Stimulated activated memory B cell treated with anti-CD40 and anti-IgM and Interleukin-4, amounts not matched to agents 10 μg/mL and 1 μg/mL and 100 μg/mL, for 72 hours (primary cell): Measurements from ENCODE around the gene SPATA6L.

Experiments used
- ATAC-seq: fragments of 150-1000 bp; cut with Tn5 transposase; 2 replicates; pipeline ENCODE4 v1.10.0; 2021
- H3K27ac Mint-ChIP-seq: one replicate; pipeline ENCODE4 v1.8.0; 2022; ENCODE audit warnings: mild to moderate bottlenecking, mixed read lengths
- H3K27me3 Mint-ChIP-seq: one replicate; pipeline ENCODE4 v1.8.0; 2022; ENCODE audit warnings: mixed read lengths
- H3K36me3 Mint-ChIP-seq: one replicate; pipeline ENCODE4 v1.8.0; 2022; ENCODE audit warnings: mixed read lengths
- H3K4me1 Mint-ChIP-seq: one replicate; pipeline ENCODE4 v1.8.0; 2022; ENCODE audit warnings: mixed read lengths
- H3K4me3 Mint-ChIP-seq: one replicate; pipeline ENCODE4 v1.8.0; 2022; ENCODE audit warnings: mild to moderate bottlenecking, moderate library complexity, mixed read lengths
- H3K9me3 Mint-ChIP-seq: one replicate; pipeline ENCODE4 v1.8.0; 2022; ENCODE audit warnings: mixed read lengths

Gene SPATA6L

DNA sequence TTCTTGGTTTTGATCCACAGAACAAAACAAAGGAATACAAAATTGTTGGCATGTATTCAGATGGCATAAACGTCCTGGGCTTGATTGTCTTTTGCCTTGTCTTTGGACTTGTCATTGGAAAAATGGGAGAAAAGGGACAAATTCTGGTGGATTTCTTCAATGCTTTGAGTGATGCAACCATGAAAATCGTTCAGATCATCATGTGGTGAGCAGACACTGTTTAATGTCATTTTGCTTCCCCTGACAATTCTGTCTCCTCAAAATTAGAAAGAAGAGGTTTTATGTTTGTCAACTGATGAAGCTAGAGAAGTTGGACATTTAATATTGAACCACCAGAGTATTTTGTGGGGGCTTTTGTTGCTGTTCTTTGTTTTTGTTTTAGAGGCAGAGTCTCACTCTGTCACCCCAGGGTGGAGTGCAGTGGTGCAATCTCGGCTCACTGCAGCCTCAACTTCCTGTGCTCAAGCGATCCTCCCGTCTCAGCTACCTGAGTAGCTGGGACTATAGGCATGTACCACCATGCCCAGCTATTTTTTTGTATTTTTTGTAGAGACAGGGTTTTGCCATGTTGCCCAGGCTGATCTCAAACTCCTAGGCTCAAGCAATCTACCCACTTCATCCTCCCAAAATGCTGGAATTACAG, 94.0 kb downstream of the SPATA6L start:
- Mint-ChIP-seq H3K4me1 (no peaks in the 10 kb centered on the region), H3K27ac (no peak overlapping the region), H3K4me3 (no peak overlapping the region), H3K9me3 (no peaks in the 10 kb centered on the region), H3K36me3 (no peaks in the 10 kb centered on the region), H3K27me3 (no peaks in the 10 kb centered on the region)
- ATAC-seq, result no peak

DNA sequence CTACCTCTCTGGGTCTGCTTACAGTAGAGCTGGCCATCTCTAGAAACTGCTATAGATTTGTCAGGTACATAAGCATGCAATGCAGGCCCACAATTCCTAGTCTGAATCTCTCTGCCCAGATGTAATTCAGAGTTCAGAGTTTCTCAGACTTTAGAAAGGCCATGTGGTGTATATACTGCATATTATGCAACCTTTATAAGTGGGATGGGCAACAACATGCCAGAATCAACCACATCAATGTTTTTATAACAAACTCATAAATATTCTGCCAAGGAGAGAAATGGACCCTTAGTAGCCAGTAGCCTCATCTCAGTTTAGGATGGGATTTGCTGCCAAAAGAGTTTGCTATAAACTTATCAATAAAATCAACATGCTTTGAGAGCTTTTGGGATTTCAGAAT, 97.2 kb downstream of the SPATA6L start:
- no peaks in the 10 kb centered on the region for H3K36me3 Mint-ChIP-seq
- no peak overlapping the region for H3K4me3 Mint-ChIP-seq
- peaks cover 3% of the 10 kb centered on the region for H3K9me3 Mint-ChIP-seq
- H3K4me1 Mint-ChIP-seq, result no peaks in the 10 kb centered on the region
- no peak for ATAC-seq
- H3K27ac Mint-ChIP-seq, result no peak overlapping the region
- H3K27me3 Mint-ChIP-seq, result peaks cover 3% of the 10 kb centered on the region

GRCh38 chr9:4567601-4568000, 98.7 kb downstream of the SPATA6L start:
- peaks cover 3% of the 10 kb centered on the region for H3K9me3 Mint-ChIP-seq

GRCh38 chr9:4566806-4567205, 99.5 kb downstream of the SPATA6L start:
- no peak overlapping the region for H3K27ac Mint-ChIP-seq
- no peak for ATAC-seq
- peaks cover 3% of the 10 kb centered on the region for H3K9me3 Mint-ChIP-seq
- H3K4me1 Mint-ChIP-seq, result no peaks in the 10 kb centered on the region
- H3K36me3 Mint-ChIP-seq, result no peaks in the 10 kb centered on the region
- no peak overlapping the region for H3K4me3 Mint-ChIP-seq
- peaks cover 10% of the 10 kb centered on the region for H3K27me3 Mint-ChIP-seq

More at GRCh38 chr9:4567601-4568000, 98.7 kb downstream of the SPATA6L start:
- Mint-ChIP-seq H3K4me3 (no peak overlapping the region), H3K27me3 (peaks cover 10% of the 10 kb centered on the region), H3K4me1 (no peaks in the 10 kb centered on the region), H3K36me3 (no peaks in the 10 kb centered on the region), H3K27ac (no peak overlapping the region)
- ATAC-seq, result no peak

DNA sequence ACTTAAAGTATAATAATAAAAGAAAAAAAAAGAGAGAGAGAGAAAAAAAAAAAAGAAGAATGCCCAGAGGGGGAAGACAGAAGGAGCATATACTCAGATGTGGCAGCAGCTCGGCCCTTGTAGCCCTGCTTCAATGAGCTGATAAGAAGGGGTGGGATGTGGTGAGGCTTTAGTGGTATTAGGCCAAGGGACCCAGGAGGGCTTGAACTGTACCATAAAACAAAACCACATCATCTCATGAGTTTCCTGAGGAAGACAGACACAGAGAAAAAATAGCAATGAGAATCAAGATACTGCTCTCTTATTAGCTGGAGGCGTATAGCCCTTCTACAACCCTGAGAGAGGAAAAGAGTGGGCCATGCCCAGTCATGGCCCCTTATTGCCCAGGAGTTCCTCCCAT, 103.2 kb downstream of the SPATA6L start:
- Mint-ChIP-seq H3K27me3 (peaks cover 18% of the 10 kb centered on the region), H3K4me1 (peaks cover 17% of the 10 kb centered on the region), H3K9me3 (peaks cover 3% of the 10 kb centered on the region), H3K36me3 (no peaks in the 10 kb centered on the region), H3K4me3 (no peak overlapping the region), H3K27ac (no peak overlapping the region)
- no peak for ATAC-seq

DNA sequence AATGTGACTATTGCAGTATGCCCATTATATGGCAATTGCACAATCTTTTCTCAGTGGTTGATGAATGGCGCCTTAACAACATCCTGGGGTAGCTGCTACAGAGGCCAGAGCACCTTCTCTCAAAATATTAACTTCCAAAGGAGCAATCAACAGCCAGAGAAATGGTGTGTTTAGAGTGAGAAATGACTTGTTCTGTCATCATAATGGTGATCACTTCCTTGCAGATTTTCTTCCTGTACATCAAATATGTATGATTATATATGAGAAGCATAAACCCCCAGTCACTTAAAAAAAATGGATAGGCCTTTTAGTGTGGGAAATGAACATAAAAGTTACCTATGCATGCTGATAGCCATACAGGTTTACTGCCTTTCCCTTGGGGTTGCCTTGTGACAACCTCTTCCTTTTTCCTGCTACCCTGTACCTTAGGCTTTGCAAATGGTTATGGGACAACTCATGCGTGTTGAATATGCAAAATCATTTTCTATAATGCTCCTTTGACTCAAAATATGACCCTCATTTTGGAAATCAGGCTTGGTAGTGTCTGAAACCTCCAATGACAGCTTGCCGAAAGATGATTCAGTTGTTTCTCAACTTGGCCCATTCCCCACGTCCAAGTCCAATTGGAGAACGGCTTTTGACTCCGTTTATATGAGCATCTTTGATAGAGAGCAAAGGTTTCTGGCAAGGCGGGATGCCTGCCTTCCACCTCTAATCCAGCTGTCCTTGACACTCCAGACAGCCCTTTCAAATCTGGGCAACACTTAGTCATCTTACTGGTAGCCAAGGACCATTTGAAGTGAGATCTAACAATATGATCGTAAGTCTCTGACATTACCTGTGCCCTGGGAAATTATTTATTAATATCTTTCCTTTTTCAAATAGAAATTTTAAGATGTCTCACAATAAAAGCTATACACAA, 106.8 kb downstream of the SPATA6L start:
- ATAC-seq, result peak; percentile 73
- Mint-ChIP-seq H3K4me1 (peaks cover 17% of the 10 kb centered on the region), H3K36me3 (no peaks in the 10 kb centered on the region), H3K9me3 (no peaks in the 10 kb centered on the region), H3K27ac (no peak overlapping the region), H3K27me3 (peaks cover 18% of the 10 kb centered on the region), H3K4me3 (no peak overlapping the region)

GRCh38 chr9:4558371-4558998, 107.8 kb downstream of the SPATA6L start:
- ATAC-seq, result no peak
- no peaks in the 10 kb centered on the region for H3K36me3 Mint-ChIP-seq
- H3K9me3 Mint-ChIP-seq, result no peaks in the 10 kb centered on the region
- H3K27ac Mint-ChIP-seq, result no peak overlapping the region
- H3K4me3 Mint-ChIP-seq, result no peak overlapping the region
- H3K27me3 Mint-ChIP-seq, result peaks cover 9% of the 10 kb centered on the region
- H3K4me1 Mint-ChIP-seq, result peaks cover 17% of the 10 kb centered on the region

- Mint-ChIP-seq H3K4me3 (no peak overlapping the region), H3K27ac (no peak overlapping the region), H3K27me3 (peaks cover 9% of the 10 kb centered on the region), H3K9me3 (no peaks in the 10 kb centered on the region), H3K4me1 (peaks cover 15% of the 10 kb centered on the region), H3K36me3 (no peaks in the 10 kb centered on the region)
- no peak for ATAC-seq
Measured at GRCh38 chr9:4555236-4555635, 111.0 kb downstream of the SPATA6L start.

DNA sequence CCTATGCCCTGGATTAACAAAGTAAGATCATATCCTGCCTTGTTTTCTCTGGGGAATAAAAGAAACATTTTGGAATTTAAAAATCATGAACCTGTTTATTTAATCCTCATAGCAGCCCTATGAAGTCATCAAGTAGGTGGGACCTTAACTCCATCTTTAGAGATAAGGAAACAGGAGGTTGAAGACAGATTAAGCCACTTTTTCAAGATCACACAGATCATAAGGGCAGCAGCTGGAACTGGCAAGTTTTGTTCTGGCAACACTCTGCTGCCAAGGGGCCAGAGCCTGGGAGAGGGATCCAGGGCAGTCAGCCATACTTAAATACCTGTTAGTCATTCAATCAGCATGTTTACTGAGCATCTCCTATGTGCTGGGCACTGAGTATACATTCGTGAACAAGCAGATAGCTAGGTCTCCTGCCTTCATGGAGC, 112.3 kb downstream of the SPATA6L start:
- H3K36me3 Mint-ChIP-seq, result no peaks in the 10 kb centered on the region
- no peaks in the 10 kb centered on the region for H3K9me3 Mint-ChIP-seq
- H3K27me3 Mint-ChIP-seq, result no peaks in the 10 kb centered on the region
- no peak overlapping the region for H3K27ac Mint-ChIP-seq
- no peak for ATAC-seq
- H3K4me3 Mint-ChIP-seq, result no peak overlapping the region
- peaks cover 3% of the 10 kb centered on the region for H3K4me1 Mint-ChIP-seq

- no peak for ATAC-seq
- Mint-ChIP-seq H3K4me3 (no peak overlapping the region), H3K27ac (no peak overlapping the region), H3K9me3 (no peaks in the 10 kb centered on the region), H3K27me3 (no peaks in the 10 kb centered on the region), H3K36me3 (no peaks in the 10 kb centered on the region), H3K4me1 (no peaks in the 10 kb centered on the region)
Measured at GRCh38 chr9:4550777-4551484, 115.3 kb downstream of the SPATA6L start.

DNA sequence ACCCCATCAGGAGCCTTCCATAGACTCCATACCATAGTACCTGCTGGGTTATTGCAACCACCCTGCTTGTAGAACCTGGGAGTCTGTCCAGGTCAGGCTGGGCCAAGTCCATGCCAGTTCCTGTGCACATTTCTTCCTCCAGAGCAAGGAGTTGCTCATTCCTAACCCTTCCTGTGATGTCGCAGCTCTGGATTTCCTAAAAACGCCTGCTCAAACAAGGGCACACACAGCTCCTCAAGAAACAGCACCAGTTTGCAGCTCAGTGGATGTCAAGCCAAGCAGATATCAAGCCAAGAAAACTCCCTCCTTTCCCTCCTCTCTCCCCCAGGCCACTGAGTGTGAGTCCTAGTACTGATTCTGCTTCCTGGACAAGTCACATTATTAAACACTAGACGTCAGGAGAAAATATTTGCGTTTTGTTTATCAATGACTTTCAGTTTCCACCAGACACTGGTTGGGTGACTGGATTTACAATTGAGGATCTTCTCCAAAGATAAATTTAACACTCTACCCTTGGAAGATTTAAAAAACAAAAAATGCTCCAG, 116.5 kb downstream of the SPATA6L start:
- Mint-ChIP-seq H3K9me3 (no peaks in the 10 kb centered on the region), H3K4me1 (no peaks in the 10 kb centered on the region), H3K4me3 (no peak overlapping the region), H3K27ac (no peak overlapping the region), H3K27me3 (no peaks in the 10 kb centered on the region), H3K36me3 (no peaks in the 10 kb centered on the region)
- no peak for ATAC-seq

DNA sequence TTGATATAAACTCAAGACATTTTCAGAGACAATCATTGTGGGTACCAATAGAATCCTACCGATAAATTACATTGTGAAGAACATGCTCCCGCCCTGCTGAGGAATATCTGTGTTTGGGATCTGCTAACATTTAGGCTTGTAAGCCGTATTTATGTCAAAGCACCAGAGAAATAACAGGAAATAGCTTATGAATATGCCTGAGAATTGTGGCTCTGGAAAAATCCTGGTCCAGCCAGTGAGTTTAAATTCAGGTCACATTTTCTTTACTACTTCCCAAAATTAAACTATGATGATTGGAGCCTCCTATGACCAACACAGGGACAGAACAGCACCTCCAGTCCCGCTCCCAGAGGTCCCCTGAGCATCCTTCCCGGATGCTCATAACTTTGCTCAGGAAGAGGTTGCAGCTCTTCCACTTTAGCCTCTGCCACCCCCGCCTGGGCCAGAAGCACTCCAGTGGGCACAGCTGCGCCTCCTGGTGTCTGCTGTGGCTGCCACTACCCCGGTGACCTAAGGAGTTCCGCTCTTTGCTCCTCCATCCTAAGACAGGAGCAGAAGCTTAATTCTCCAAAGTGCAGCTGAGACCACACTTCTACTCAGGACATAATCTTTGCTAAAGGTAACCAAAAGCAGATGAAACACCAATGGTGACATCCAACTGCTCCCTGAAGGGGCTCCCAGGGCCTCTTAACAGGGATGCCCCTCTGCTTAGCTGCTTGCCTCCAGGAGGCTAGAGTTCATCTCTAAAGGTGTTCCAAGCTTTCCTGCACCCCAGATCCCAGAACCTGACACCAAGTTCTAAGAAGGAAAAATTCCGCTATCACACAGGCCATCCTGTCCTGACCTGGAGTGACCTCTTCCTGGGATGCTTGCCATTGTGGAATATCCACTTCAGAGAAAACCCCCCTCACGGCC, 117.2 kb downstream of the SPATA6L start:
- Mint-ChIP-seq H3K4me3 (no peak overlapping the region), H3K27me3 (no peaks in the 10 kb centered on the region), H3K9me3 (no peaks in the 10 kb centered on the region), H3K36me3 (no peaks in the 10 kb centered on the region), H3K27ac (no peak overlapping the region), H3K4me1 (no peaks in the 10 kb centered on the region)
- ATAC-seq, result no peak
